Measurements from ENCODE around the gene PFKL.

DNA sequence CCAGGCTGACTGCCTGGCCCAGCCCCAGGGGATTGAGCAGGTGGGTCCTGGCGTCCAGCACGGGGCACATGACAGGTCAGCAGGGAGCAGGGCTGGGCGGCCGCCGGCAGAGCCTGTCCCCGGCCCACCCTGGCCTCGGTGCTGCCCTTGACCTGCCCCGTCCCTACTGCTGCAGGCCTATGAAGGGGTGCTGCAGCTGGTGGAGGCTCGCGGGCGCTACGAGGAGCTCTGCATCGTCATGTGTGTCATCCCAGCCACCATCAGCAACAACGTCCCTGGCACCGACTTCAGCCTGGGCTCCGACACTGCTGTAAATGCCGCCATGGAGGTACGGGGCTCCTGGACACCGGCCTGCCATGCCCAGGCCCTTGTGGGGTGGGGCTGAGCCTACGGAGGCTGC is 23.7 kb downstream of the PFKL start:
- TF ChIP-seq, protein P1, sequence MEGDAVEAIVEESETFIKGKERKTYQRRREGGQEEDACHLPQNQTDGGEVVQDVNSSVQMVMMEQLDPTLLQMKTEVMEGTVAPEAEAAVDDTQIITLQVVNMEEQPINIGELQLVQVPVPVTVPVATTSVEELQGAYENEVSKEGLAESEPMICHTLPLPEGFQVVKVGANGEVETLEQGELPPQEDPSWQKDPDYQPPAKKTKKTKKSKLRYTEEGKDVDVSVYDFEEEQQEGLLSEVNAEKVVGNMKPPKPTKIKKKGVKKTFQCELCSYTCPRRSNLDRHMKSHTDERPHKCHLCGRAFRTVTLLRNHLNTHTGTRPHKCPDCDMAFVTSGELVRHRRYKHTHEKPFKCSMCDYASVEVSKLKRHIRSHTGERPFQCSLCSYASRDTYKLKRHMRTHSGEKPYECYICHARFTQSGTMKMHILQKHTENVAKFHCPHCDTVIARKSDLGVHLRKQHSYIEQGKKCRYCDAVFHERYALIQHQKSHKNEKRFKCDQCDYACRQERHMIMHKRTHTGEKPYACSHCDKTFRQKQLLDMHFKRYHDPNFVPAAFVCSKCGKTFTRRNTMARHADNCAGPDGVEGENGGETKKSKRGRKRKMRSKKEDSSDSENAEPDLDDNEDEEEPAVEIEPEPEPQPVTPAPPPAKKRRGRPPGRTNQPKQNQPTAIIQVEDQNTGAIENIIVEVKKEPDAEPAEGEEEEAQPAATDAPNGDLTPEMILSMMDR (IDR thresholded peaks at IDR 0.05): no peak
- no peak for TF ChIP-seq EP300 (IDR thresholded peaks at IDR 0.05)

Measured in tibial nerve (tissue), 4 donors.